IMR-90 (cell line): ENCODE measurements around the gene TPD52L2. TPM values are rescaled to one million over a fixed set of nuclear protein-coding genes. Genes with fewer than 3 reads are reported as not detected.

ENCODE experiments used
- ATAC-seq: fragments of 200-7000 bp; cut with Tn5 transposase; 2 replicates; pipeline ENCODE4 v1.9.1; 2020; ENCODE audit warnings: low read depth, mild to moderate bottlenecking, moderate library complexity
- BruUV-seq: library from RNA; stranded (reverse); fragments of 400-500 nt; replicated peaks from 2 replicates; lab custom pipeline; 2021; lab: Mats Ljungman, UMichigan
- CTCF ChIA-PET: fragments of 300-600 bp; formaldehyde crosslinking; extraction: SDS; loops from one replicate; lab custom pipeline; 2021; ENCODE audit warnings: antibody characterized with exemption; lab: Yijun Ruan, JAX
- POLR2A ChIA-PET: fragments of 300-600 bp; sonication (Branson Sonifier 250); formaldehyde crosslinking; loops from one replicate; lab custom pipeline; 2022; ENCODE audit warnings: antibody characterized with exemption; ENCODE audit not compliant: unreplicated experiment; lab: Charles Lee
- DNase-seq: peaks from one replicate; pipeline ENCODE4 v3.0.0; 2013
- H2AFZ ChIP-seq: replicated peaks from 2 replicates; pipeline ENCODE3; 2013; ENCODE audit warnings: low read length, mild to moderate bottlenecking; ENCODE audit not compliant: poor library complexity
- H2AK5ac ChIP-seq: 2 replicates; pipeline ENCODE4 v1.6.1; 2013; ENCODE audit warnings: low read depth, low read length, inconsistent platforms
- H2AK9ac ChIP-seq: replicated peaks from 2 replicates; pipeline ENCODE3; 2013; ENCODE audit warnings: mild to moderate bottlenecking, low read depth, low read length, moderate library complexity; ENCODE audit not compliant: poor library complexity
- H2BK120ac ChIP-seq: 2 replicates; pipeline ENCODE4 v1.6.1; 2013; ENCODE audit warnings: low read depth, low read length, inconsistent platforms
- H2BK15ac ChIP-seq: 3 replicates; pipeline ENCODE4 v1.6.1; 2013; ENCODE audit warnings: low read depth, low read length, inconsistent platforms
- H2BK20ac ChIP-seq: 2 replicates; pipeline ENCODE4 v1.6.1; 2013; ENCODE audit warnings: low read depth, mild to moderate bottlenecking, inconsistent platforms, low read length, moderate library complexity
- H2BK5ac ChIP-seq: 2 replicates; pipeline ENCODE4 v1.6.1; 2013; ENCODE audit warnings: mild to moderate bottlenecking, low read depth, low read length, inconsistent platforms; ENCODE audit not compliant: poor library complexity, severe bottlenecking
- H3K14ac ChIP-seq: replicated peaks from 2 replicates; pipeline ENCODE4 v1.6.1; 2013; ENCODE audit warnings: low read depth, low read length, inconsistent platforms
- H3K18ac ChIP-seq: 2 replicates; pipeline ENCODE4 v1.6.1; 2013; ENCODE audit warnings: low read depth, low read length, control low read depth
- H3K23ac ChIP-seq: 2 replicates; pipeline ENCODE4 v1.6.1; 2013; ENCODE audit warnings: low read depth, low read length, inconsistent platforms
- H3K27ac ChIP-seq: 2 replicates; pipeline ENCODE4 v1.5.1; 2013; ENCODE audit warnings: mild to moderate bottlenecking, control low read depth, low read length; ENCODE audit not compliant: insufficient read depth
- H3K27me3 ChIP-seq: 2 replicates; pipeline ENCODE4 v1.6.1; 2013; ENCODE audit warnings: low read length; ENCODE audit not compliant: control insufficient read depth, insufficient read depth
- H3K36me3 ChIP-seq: 2 replicates; pipeline ENCODE4 v1.6.1; 2013; ENCODE audit warnings: low read length, mixed read lengths; ENCODE audit not compliant: control insufficient read depth, insufficient read depth
- H3K4ac ChIP-seq: 2 replicates; pipeline ENCODE4 v1.6.1; 2013; ENCODE audit warnings: low read depth, low read length, inconsistent platforms
- H3K4me1 ChIP-seq: 2 replicates; pipeline ENCODE4 v1.6.1; 2013; ENCODE audit warnings: low read length, mixed read lengths; ENCODE audit not compliant: control insufficient read depth, insufficient read depth
- H3K4me2 ChIP-seq: 2 replicates; pipeline ENCODE4 v1.6.1; 2013; ENCODE audit warnings: low read depth, mild to moderate bottlenecking, control low read depth, low read length, moderate library complexity
- H3K4me3 ChIP-seq: 2 replicates; pipeline ENCODE4 v1.5.1; 2013; ENCODE audit warnings: low read depth, mild to moderate bottlenecking, control low read depth, low read length, moderate library complexity; ENCODE audit not compliant: insufficient read depth
- H3K56ac ChIP-seq: 2 replicates; pipeline ENCODE4 v1.6.1; 2013; ENCODE audit warnings: low read length, inconsistent platforms; ENCODE audit not compliant: insufficient read depth; ENCODE audit errors: extremely low read depth
- H3K79me1 ChIP-seq, 2 experiments: 2 replicates each; pipeline ENCODE4 v1.6.1; 2013; ENCODE audit warnings: low read length in 2 of 2, inconsistent platforms in 1 of 2, low read depth in 1 of 2
- H3K9ac ChIP-seq: 2 replicates; pipeline ENCODE4 v1.6.1; 2013; ENCODE audit warnings: low read depth, low read length, control low read depth
- H3K9me1 ChIP-seq: 2 replicates; pipeline ENCODE4 v1.6.1; 2013; ENCODE audit warnings: low read length, inconsistent platforms; ENCODE audit not compliant: insufficient read depth
- H3K9me3 ChIP-seq: 2 replicates; pipeline ENCODE4 v1.6.1; 2013; ENCODE audit warnings: low read length; ENCODE audit not compliant: control insufficient read depth, insufficient read depth
- H4K20me1 ChIP-seq: 2 replicates; pipeline ENCODE4 v1.6.1; 2013; ENCODE audit warnings: low read length, inconsistent platforms; ENCODE audit not compliant: insufficient read depth
- H4K5ac ChIP-seq: 2 replicates; pipeline ENCODE4 v1.6.1; 2013; ENCODE audit warnings: mild to moderate bottlenecking, low read depth, low read length, control low read depth
- H4K8ac ChIP-seq, 2 experiments: 2 replicates each; pipeline ENCODE4 v1.6.1; 2013; ENCODE audit warnings: low read depth in 2 of 2, low read length in 2 of 2, control low read depth in 1 of 2, inconsistent platforms in 1 of 2
- H4K91ac ChIP-seq: 2 replicates; pipeline ENCODE4 v1.6.1; 2013; ENCODE audit warnings: low read depth, low read length, inconsistent platforms; ENCODE audit not compliant: insufficient read depth
- CEBPB ChIP-seq: IDR thresholded peaks from 2 replicates; pipeline ENCODE4 v1.6.1; 2012; ENCODE audit warnings: low read depth, low read length, improper control_type of control experiment
- MXI1 ChIP-seq: IDR thresholded peaks from 2 replicates; pipeline ENCODE4 v1.6.1; 2012; ENCODE audit warnings: low read depth, mild to moderate bottlenecking, low read length, moderate library complexity, borderline replicate concordance
- WGBS, 2 experiments: methylation state at CpG; one replicate each; pipeline versions ENCODE4 v1.1.5 to v1.1.7; 2013; ENCODE audit warnings: missing lambda C conversion rate in 2 of 2; ENCODE audit not compliant: insufficient read length in 1 of 2; ENCODE audit errors: extremely low coverage in 2 of 2; 5-methylcytosine and 5-hydroxymethylcytosine counted together
- dilution Hi-C: fragments of 300-500 bp; cut with HindIII; formaldehyde crosslinking; loops from one replicate; pipeline ENCODE4 v1.14.3; 2018; ENCODE audit warnings: low sequenced_read_pairs; ENCODE audit not compliant: unreplicated experiment
- in situ Hi-C: fragments of 300-500 bp; cut with MboI; formaldehyde crosslinking; loops from 3 replicates; pipeline ENCODE4 v1.14.3; 2019; ENCODE audit warnings: low sequenced_read_pairs, inconsistent platforms, mixed read lengths
- intact Hi-C: fragments of 100-400 bp; cut with micrococcal nuclease; formaldehyde crosslinking; loops from 2 replicates; pipeline ENCODE4 v1.10.0; 2022
- polyA plus RNA-seq, 3 experiments: library from polyadenylated mRNA; depleted of rRNA; stranded (reverse); fragments of >200 nt; gene quantifications; 2 replicates each; pipeline ENCODE4 v1.2.3, GENCODE V29; 2012; ENCODE audit warnings: low replicate concordance in 1 of 3
- total RNA-seq: library from RNA; depleted of rRNA; stranded (reverse); fragments of >200 nt; gene quantifications from 2 replicates; pipeline ENCODE4 v1.2.3, GENCODE V29; 2012

TPD52L2 gene
- total and polyA plus RNA-seq, 2 of the 4 experiments (the other 2 are of a cell fraction), result 113 to 189 TPM

- H3K18ac ChIP-seq, result no peak overlapping the region
- intact Hi-C loops, result no loop called here
- H2BK120ac ChIP-seq, result no peak overlapping the region
- H3K4me1 ChIP-seq, result peaks cover 13% of the 10 kb centered on the region
- no peak overlapping the region for H2BK15ac ChIP-seq
- H3K27me3 ChIP-seq, result no peaks in the 10 kb centered on the region
- ChIA-PET POLR2A (no interaction called here), CTCF (no interaction called here)
- no peak overlapping the region; the same call in 1 of the 2 replicates for H3K9ac ChIP-seq
- H3K4me3 ChIP-seq, result no peak overlapping the region
- peaks cover 15% of the 10 kb centered on the region for H3K9me1 ChIP-seq
- no CpG with 5 or more reads among the region's 7 CpGs for WGBS, 2 experiments
- no peak overlapping the region for H2AK5ac ChIP-seq
- H2BK20ac ChIP-seq, result no peak overlapping the region
- peaks cover 62% of the 10 kb centered on the region for H3K36me3 ChIP-seq
- no peak overlapping the region for H2AK9ac ChIP-seq
- H4K91ac ChIP-seq, result no peak overlapping the region
- in situ Hi-C loops, result no loop called here
- no peak overlapping the region for H4K8ac ChIP-seq
- no peak overlapping the region for H4K5ac ChIP-seq
- H3K4ac ChIP-seq, result no peak overlapping the region
- TF ChIP-seq MXI1 (no peak), CEBPB (peak; percentile 96)
- H3K4me2 ChIP-seq, result no peak overlapping the region
- TSS peak; percentile 75 for BruUV-seq
- H3K14ac ChIP-seq, result no peak overlapping the region
- ATAC-seq (no peak), DNase-seq (peak; percentile 31)
- no peak overlapping the region for H3K23ac ChIP-seq
- peak overlapping the region; percentile 7; the same call in 1 of the 2 replicates for H3K27ac ChIP-seq
- H2AFZ ChIP-seq, result no peak overlapping the region
- peaks cover 63% of the 10 kb centered on the region for H4K20me1 ChIP-seq
- H3K9me3 ChIP-seq, result no peaks in the 10 kb centered on the region
- H3K79me1 ChIP-seq, result peaks cover 20 to 57% of the 10 kb centered on the region in 2 experiments
- no peak overlapping the region for H3K56ac ChIP-seq
- dilution Hi-C loops, result no loop called here
- no peak overlapping the region for H2BK5ac ChIP-seq
Observed at GRCh38 chr20:63890201-63890576, 25.1 kb downstream of the TPD52L2 start.
